Activated T-helper 1 cell treated with anti-CD3 and anti-CD28 coated beads, Interleukin-2, amount 50 U/mL, for 16 hours (primary cell): ENCODE results near the gene CLRN2.
"Not testable (repeated sequence)": the region's sequence is repeated elsewhere in the genome, so short reads cannot be mapped to it uniquely, and the experiment has no call there.

ENCODE experiments used
- DNase-seq, 2 donors: peaks; one replicate each; pipeline ENCODE4 v3.0.0-alpha.2; 2020; ENCODE audit warnings: low read depth in 1 of 2, low spot score in 1 of 2

CLRN2 gene

DNA sequence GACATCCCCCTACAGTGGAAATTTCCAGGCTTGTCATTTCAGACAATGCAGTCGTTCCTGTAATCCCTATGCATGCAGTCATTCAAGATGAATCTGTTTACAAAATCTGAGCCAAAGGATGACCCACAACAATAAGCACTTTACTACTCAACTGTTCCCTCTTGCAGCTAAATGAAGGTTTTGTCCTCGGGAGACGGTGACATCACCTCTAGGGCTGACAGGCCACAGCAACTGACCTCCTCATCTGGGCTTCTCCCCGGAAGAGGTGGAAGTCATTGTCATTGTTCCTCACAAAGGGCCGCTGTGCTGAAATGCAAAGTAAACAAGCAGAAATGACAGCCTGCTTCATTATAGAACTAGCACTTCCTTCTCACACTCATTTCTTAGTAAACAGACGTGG lies 29.2 kb downstream of the CLRN2 start:
- DNase-seq, result no peak

DNA sequence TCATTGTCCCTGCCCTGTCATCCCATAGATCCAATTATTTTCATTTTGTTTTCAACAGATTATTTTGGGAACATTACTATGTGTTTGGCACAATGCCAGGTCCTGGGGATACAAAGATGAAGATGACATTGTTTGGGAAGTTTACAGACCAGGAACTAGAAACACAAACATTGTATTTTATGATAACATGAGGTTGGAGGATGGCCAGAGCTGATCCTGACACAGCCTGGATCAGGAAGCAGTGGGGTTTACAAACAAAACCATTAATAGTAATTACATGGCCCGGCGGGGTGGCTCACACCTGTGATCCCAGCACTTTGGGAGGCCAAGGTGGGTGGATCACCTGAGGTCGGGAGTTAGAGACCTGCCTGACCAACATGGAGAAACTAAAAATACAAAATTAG lies 29.9 kb downstream of the CLRN2 start:
- DNase-seq, result no peak

DNA sequence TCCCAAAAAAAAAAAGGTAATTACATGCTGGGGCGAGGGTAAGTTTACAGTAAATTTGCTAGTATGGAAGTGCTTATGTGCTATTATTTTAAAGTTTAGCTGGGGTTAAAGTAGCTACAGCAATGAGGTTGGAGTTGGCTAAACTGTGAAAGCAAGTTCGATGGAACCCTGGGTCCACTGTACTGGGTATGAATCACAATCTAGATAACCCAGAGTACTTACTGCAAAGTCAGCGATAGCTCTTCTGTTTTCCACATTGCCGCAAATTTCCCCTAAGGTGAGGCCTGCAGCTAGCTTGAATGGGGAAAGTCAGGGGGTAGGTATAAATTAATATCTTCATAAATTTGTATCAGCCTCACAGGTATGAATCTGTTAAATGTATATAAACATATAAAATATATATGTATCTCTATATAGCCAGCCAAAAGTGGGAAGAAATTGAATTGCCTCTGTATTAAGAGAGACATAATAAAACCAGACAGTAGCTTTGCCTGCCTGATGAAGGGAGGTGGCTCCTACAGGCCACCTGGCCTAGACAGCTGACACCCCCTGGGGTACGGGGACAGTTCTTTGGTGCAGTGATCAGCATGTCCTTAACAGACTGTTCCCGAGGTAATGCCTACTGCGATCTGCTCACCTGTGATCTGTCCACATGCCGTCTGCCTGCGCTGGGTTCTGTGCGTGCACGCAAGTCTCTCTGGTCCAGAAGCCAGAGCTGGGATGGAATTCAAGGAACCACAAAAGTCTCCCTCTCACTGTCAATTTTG lies 30.6 kb downstream of the CLRN2 start:
- DNase-seq, result no peak

DNA sequence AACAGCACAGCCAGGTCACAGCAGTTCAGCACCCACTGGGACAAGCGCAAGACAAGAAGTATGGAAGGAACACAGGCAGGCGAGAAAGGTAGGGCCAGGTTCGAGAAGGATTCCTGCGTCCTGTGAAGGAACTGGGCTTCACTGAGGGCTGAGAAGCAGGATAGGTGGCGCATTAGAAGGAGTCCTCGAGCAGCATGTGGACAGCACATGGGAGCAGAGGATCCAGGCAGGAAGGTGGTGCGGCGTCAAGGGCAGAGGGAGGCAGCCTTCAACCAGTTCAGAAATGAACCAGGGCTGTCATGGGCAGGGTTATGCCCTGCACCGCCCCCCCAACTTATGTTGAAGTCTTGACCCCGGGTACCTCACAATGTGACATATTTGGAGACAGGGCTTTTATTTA lies 31.3 kb downstream of the CLRN2 start:
- no peak for DNase-seq

DNA sequence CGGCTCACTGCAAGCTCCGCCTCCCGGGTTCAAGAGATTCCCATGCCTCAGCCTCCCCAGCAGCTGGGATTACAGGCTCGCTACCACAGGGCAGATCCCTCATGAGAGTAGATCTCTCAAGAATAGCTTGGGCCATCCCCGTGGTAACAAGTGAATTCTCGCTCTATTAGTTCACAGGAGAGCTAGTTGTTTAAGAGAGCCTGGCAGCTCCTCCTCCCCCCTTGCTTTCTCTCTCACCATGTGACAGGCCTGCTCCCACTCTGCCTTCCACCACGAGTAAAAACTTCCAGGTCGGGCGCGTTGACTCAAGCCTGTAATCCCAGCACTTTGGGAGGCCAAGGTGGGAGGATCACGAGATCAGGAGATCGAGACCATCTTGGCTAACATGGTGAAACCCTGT lies 31.7 kb downstream of the CLRN2 start:
- DNase-seq, result no peak

DNA sequence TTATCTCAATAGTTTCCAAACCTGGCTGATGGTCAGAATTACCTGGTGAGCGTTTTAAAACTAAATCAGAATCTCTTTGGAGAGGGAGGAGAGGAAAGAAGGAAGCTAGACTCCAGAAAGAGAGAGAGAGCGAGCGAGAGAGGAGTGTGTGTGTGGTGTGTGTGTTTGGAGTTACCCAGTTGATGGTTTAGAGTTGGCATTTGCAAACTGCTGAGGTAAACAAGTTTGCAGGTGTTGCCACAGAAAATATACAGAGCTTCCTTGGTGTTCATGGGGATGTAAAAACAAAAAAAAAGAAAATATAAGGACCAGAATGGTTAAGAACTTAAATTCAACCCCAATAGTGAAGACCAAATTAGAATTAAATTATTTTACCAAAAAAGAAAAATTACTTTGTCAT lies 35.6 kb downstream of the CLRN2 start:
- no peak for DNase-seq

DNA sequence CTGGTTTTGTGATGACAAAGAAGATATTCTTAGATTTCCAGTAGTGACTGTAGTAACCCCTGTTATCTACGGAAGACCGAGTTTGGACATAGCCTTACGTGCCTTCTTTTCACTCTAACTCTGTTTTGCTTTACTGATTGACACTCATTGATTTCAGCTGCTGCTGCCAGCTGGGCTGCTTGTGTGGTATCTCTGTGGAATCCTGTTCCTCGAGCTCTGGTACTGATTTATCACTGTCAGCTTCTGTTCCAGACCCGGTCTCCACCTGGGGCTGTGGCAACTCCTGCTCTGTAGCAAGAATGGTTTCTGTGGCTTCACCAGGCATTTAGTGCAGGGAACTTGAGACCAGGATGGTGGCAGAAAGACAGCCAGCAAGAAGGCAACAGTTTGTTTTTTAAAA lies 37.5 kb downstream of the CLRN2 start:
- DNase-seq, result no peak

DNA sequence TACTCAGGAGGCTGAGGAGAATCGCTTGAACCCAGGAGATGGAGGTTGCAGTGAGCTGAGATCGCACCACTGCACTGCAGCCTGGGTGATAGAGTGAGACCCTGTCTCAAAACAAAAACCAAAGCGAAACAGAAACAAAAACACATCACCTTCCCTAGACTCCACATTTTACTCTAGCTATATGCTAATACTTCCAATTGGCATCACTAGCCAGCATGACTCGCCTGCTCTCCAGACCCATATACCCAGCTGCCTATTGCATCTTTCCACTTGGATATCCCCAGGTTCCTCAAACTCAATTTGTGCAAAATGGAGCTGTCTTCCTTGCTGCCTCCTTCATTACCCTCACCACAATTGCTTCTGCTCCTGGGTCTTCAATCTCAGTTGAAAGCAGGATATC lies 39.6 kb downstream of the CLRN2 start:
- no peak for DNase-seq

DNA sequence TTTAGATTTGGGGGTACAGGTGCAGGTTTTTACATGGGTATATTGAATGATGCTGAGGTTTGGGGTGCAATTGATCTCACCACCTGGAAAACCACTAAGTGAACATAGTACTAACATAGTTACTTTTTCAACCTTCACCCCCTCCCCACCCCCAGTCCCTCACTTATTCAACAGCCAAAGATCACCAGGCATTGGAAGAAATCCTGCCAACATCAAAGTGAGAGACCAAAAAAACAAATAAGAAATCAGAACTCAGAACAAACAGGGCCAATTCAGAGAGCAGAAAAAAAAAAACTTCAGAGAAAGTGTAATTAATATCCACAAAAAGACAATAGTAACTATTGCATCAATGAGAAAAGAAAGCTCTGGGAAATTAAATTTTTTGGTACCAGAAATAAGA lies 41.5 kb downstream of the CLRN2 start:
- DNase-seq, result no peak

DNA sequence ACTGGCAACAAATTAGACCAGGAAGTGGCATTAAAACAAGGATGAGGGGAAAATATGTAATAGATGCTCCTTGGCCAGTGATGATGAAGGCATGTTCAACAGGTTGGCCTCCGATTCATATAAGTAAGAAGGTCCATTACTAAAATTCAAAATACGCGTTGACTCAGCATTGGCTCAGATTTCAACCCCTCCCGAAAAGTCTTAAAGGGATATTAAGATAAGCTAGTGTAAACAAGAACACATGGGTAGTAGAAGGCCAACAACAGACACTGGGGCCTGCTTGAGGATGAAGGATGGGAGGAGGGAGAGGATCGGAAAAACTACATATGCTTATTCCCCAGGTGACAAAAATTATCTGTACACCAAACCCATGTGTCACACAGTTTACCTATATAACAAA lies 42.9 kb downstream of the CLRN2 start:
- DNase-seq, result no peak

DNA sequence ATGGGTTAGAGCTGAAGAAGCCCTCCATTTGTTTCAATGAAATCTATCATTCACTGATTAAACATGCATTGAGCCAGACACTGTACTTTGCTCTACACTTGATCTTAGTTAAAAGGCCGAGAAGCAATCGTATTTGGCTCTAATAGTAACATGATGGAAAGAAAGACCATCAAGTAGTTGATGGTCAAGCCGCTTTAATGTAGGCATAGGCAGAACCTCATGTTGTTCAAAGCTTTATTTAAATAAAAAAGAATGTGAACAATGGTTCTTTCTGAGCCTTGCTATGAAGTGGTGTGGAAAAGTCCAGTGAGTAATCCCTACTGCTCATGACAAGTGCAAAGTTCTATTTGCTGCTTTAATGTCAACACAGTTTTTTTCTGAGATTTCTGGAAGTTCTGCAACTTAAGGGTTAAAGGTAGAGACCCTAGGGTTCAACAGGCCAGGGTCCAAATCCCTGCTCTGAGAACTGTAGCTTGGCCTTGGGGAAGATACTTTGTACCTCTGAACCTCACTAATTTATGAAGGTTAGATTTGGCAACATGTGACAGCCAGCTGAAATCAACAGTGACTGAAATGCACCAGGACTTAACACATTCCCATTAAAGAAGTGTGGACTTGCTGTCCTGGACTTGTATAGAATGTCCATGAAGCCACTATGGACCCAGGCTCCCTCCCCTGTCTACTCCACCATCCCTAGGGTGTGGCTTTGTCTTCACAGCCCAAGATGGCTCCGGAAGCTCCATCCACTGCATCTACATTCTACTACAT lies 44.2 kb downstream of the CLRN2 start:
- no peak for DNase-seq

DNA sequence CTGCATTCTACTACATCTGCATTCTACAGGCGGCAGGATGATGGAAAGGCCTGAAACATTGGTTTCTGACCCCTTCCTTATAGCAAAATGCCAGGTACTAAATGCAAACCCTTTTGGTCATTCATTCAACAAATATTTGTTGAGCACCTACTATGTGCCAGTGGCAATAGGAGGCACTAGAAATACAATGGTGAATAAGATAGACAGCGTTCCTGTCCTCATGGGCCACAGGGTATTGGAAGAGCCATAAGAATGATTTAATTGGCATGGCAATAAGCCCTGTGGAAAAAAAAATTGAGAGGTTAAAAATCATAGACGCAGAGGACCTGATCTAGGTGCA lies 44.7 kb downstream of the CLRN2 start:
- DNase-seq, result no peak

DNA sequence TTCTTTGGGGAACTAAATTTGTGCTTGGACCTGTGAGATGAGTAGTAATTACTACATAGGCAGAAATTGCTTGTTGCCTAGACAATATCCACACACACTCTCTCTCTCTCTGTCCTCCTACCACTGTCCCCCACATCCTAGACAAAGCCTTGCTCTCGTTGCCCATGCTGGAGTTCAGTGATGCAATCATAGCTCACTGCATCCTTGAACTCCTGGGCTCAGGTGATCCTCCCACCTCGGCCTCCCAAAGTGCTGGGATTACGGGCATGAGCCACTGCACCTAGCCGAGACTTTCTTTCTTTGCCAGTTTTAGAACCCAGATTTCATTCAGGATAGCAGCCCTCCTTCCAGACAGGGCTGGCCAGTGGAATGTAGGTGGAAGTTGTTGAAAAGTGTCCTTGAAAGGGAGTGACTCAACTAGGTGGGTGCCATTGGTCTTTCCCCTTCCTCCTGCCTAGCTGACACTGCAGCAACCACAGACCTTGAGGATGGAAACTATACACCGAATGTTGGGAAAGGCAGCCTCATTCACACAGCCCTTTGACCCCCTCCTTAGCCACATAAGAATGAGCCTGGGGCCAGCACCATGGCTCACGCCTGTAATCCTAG lies 45.2 kb downstream of the CLRN2 start:
- DNase-seq, result no peak

DNA sequence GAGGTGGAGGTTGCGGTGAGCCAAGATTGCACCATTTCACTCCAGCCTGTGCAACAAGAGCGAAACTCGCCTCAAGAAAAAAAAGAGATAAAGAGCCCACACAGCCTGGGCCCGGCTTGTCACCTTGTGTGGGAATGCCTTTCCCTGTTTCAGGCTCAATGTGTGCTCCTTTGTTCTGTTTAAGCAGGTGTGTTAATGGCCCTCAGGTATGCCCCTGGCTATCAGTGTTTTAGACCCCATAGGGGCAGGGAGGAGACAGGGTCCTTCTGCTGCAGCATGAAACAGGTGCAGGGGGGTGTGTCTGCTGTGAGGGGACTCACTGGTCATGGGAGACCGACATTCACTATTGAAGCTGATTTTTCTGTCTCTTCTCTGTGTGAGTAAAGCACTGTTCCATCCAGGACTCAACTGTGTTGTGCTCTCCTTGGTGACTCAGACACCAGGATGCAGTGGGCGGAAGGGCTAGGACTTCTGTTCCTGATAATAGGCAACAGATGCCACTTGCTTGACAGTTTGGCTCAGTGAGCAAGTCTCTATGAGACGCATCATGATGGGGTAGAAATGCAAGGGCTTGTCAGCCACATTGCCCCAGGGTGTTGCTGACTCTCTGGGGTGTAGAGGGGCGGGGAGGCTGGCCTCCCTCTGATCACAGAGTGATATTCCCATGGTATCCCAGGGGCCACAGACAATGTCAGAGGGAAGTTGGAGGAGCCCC lies 46.4 kb downstream of the CLRN2 start:
- DNase-seq, result no peak

DNA sequence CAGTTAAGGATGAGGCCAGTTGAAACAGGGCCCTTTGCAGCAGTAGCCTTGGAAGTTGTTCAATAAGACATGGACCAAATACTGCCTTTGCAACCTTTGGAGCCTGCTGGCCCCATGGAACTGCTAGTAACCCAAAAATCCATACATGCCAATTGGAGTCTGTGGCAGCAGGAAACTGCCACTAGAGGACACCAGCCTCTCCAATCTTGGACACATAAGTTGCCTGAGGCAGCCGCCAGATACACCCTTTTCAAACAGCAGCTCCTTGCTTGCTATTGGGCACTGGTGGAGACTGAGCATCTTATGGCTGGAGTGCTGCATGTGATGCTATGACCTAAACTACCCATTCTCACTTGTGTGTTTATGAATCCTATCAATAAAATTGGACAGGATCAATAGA lies 47.2 kb downstream of the CLRN2 start:
- DNase-seq, result no peak

DNA sequence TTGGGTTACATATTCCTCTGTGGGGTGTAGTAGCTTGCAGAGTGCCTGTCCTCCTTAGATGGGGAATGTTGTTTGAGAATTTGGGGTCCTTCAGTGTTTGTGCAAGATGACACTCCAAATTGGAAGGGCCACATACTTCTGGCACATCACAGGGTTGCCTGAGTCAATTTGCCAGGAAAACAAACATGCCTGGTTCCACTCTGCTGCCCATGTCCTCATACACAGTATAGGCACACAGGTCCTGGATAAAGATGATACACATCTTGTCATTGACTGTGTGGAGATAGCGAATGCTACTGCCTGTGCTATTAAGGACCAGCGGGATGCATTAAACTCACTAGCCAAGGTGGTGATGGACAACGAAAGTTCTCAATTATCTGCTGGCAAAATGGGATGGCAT lies 50.9 kb downstream of the CLRN2 start:
- no peak for DNase-seq

DNA sequence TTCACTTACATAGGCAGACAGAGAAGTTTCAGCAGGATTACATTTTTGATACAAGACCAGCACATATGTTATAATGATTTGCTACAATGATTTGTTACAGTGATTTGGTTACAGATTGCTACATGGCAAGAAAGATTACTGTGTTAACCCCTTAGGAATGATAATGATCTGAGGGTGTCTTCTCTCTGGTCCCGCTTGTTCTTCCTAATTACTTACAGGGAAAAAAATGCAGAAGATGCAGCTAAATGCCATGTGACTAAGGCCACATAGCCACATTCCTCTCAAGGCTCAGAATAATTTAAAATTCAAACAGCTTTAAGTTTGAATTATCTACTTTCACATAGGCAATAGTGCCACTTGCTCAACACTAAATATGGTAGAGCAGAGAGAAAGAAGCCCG lies 52.3 kb downstream of the CLRN2 start:
- no peak for DNase-seq

DNA sequence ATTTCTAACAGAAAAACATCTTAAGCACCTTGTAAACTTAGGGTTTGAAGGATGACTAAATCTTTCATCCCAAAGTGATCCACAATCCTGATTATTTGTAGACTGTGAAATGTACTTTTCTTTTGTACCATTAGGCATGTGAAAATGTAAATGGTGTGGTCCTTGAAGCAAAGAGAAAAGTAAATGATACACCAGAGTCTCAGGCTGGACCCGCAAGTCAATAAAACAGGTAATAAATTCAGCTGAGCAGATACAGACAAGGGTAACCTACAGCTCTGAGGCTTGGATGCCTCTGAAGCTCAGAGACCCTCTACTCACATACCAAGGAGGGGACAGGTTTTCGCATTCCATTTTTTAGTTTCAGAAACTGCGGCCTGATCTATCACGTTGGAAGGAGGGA lies 59.2 kb downstream of the CLRN2 start:
- no peak for DNase-seq

DNA sequence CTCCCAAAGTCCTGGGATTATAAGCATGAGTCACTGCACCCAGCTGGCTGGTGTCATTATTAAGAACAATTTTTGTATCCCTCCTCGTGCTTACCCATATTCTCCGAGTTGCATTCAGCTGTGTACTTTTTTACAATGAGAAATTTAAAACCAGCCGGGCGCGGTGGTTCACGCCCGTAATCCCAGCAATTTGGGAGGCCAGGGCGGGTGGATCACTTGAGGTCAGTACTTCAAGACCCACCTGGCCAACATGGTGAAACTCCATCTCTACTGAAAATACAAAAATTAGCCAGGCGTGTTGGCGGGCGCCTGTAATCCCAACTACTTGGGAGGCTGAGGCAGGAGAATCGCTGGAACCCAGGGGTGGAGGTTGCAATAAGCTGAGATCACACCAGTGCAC lies 60.2 kb downstream of the CLRN2 start:
- DNase-seq, result not testable (repeated sequence)
